BLaER1 (cell line): ENCODE measurements around the gene MRPS22.
A peak's percentile ranks its signal among the peaks of the same experiment; 100 is the strongest.

Experiments used
- H3K27ac ChIP-seq: shearing (Covaris generic); formaldehyde crosslinking; 2 replicates; pipeline ENCODE4 v1.8.1; 2022
- H3K27me3 ChIP-seq: shearing (Covaris generic); formaldehyde crosslinking; 2 replicates; pipeline ENCODE4 v1.8.1; 2022
- H3K36me3 ChIP-seq: shearing (Covaris generic); formaldehyde crosslinking; 2 replicates; pipeline ENCODE4 v1.8.1; 2022
- H3K4me1 ChIP-seq: shearing (Covaris generic); formaldehyde crosslinking; 2 replicates; pipeline ENCODE4 v1.8.1; 2022
- H3K4me2 ChIP-seq: shearing (Covaris generic); formaldehyde crosslinking; 2 replicates; pipeline ENCODE4 v1.8.1; 2022
- H3K4me3 ChIP-seq: shearing (Covaris generic); formaldehyde crosslinking; 2 replicates; pipeline ENCODE4 v1.8.1; 2022
- H3K9ac ChIP-seq: shearing (Covaris generic); formaldehyde crosslinking; 2 replicates; pipeline ENCODE4 v1.8.1; 2022
- H3K9me3 ChIP-seq: shearing (Covaris generic); formaldehyde crosslinking; 2 replicates; pipeline ENCODE4 v1.8.1; 2022
- H4K20me1 ChIP-seq: shearing (Covaris generic); formaldehyde crosslinking; 2 replicates; pipeline ENCODE4 v1.8.1; 2022
- Cebpa-rat ChIP-seq: shearing (Covaris generic); IDR thresholded peaks from 2 replicates; pipeline ENCODE4 v1.8.1; 2022

MRPS22 gene

DNA sequence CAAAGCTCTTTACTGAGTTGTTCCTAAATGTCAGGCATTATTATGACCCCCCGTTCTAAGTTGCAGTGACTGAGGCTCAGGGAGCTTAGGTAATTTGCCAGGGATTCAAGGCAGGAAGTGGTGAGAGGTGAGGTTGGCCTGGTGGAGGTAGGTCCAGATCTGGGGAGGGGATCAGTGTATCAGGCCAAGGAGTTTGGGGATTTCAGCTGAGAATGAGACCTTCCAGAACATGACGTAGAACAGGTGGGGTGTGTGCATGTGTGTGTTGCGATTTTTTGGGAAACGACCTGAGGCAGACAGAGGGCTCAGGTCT, 41.1 kb upstream of the MRPS22 start:
- H3K4me3 ChIP-seq: no peak overlapping the region
- H3K4me1 ChIP-seq: peaks cover 30% of the 10 kb centered on the region
- H3K27me3 ChIP-seq: no peaks in the 10 kb centered on the region
- no peaks in the 10 kb centered on the region for H3K36me3 ChIP-seq
- H3K4me2 ChIP-seq: peak overlapping the region; percentile 41
- H3K9ac ChIP-seq: no peak overlapping the region
- no peak overlapping the region for H3K27ac ChIP-seq
- H3K9me3 ChIP-seq: no peaks in the 10 kb centered on the region
- TF ChIP-seq Cebpa-rat: no peak
- H4K20me1 ChIP-seq: no peaks in the 10 kb centered on the region

DNA sequence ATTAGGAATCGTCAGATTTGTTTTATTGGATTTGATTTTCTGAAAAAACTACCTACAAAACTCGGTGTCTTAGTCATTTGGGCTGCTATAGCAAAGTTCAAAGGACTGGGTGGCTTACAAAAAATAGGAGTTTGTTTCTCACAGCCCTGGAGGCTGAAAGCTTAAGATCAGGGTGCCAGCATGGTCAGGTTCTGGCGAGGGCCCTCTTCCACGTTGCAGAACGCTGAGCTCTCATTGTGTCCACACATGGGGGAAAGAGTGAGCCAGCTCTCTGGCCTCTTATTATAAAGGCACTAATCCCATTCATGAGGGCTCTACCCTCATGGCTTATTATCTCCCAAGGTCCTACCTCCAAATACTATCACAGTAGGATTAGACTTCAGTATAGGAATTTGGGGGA, 40.6 kb upstream of the MRPS22 start:
- peak overlapping the region; percentile 41; the same call in 1 of the 2 replicates for H3K4me2 ChIP-seq

GRCh38 chr3:139304383-139304782, 39.4 kb upstream of the MRPS22 start:
- TF ChIP-seq Cebpa-rat: no peak
- no peaks in the 10 kb centered on the region for H4K20me1 ChIP-seq
- no peak overlapping the region for H3K9ac ChIP-seq
- H3K4me2 ChIP-seq: no peak overlapping the region
- no peak overlapping the region for H3K27ac ChIP-seq
- peaks cover 30% of the 10 kb centered on the region for H3K4me1 ChIP-seq
- no peak overlapping the region for H3K4me3 ChIP-seq
- no peaks in the 10 kb centered on the region for H3K27me3 ChIP-seq
- no peaks in the 10 kb centered on the region for H3K36me3 ChIP-seq
- H3K9me3 ChIP-seq: no peaks in the 10 kb centered on the region

More for the DNA sequence above, 40.6 kb upstream of the MRPS22 start:
- H3K4me1 ChIP-seq: peaks cover 30% of the 10 kb centered on the region
- H3K9ac ChIP-seq: no peak overlapping the region
- H3K27me3 ChIP-seq: no peaks in the 10 kb centered on the region
- H3K27ac ChIP-seq: no peak overlapping the region
- H3K36me3 ChIP-seq: no peaks in the 10 kb centered on the region
- TF ChIP-seq Cebpa-rat: no peak
- no peaks in the 10 kb centered on the region for H3K9me3 ChIP-seq
- H4K20me1 ChIP-seq: no peaks in the 10 kb centered on the region
- H3K4me3 ChIP-seq: no peak overlapping the region

DNA sequence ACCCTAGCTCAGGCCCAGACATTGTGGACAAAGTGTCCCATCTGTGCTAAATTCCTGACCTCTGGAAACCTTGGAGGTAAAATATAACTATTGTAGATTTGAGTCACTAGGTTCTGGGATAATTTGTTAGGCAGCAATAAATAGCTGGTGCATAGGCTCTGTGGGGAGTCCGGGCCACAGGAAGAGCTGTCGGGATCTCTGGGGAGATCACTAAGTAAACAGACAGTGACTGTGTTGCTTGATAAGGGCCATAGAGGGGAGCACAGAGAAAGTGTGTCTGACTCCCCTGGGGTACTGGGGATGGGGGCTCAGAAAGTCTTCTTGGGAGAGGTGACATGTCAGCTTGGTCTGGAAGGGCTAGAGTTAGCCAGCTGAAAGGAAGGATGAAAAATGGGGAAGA, 37.7 kb upstream of the MRPS22 start:
- Histone ChIP-seq H3K4me3 (no peak overlapping the region), H3K9me3 (no peaks in the 10 kb centered on the region), H3K9ac (no peak overlapping the region), H3K4me1 (peaks cover 30% of the 10 kb centered on the region), H3K27ac (no peak overlapping the region), H3K27me3 (no peaks in the 10 kb centered on the region), H3K4me2 (peak overlapping the region; percentile 32), H4K20me1 (no peaks in the 10 kb centered on the region), H3K36me3 (no peaks in the 10 kb centered on the region)
- no peak for TF ChIP-seq Cebpa-rat

DNA sequence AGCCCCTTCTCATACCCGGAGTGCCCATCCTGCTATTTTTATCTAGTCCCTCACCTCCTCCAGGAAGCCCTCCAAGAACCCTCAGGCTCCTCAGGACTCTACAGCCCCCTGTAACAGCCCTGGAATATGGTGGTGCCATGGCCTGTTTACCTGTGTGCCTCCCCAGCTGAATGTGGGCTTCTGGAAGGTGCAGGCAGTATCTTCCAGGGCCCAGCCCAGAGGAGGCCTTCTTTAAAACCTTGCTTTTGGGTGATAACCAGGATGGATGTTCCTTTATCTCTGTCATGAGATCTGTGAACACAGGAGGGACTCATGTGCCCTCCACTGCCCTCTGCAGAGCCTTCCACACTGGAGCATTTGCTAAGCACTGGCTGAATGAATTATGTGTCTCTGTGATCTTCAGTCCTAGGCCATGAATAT, 36.7 kb upstream of the MRPS22 start:
- Histone ChIP-seq H3K9me3 (no peaks in the 10 kb centered on the region), H3K4me3 (no peak overlapping the region), H3K36me3 (no peaks in the 10 kb centered on the region), H3K9ac (no peak overlapping the region), H3K27ac (no peak overlapping the region), H3K27me3 (no peaks in the 10 kb centered on the region), H3K4me2 (0 out of 2 replicates have a peak overlapping the region, but pooled peaks have one; percentile 32), H3K4me1 (peaks cover 27% of the 10 kb centered on the region), H4K20me1 (no peaks in the 10 kb centered on the region)
- no peak for TF ChIP-seq Cebpa-rat

GRCh38 chr3:139307601-139308555, 35.9 kb upstream of the MRPS22 start:
- no peak overlapping the region for H3K9ac ChIP-seq

DNA sequence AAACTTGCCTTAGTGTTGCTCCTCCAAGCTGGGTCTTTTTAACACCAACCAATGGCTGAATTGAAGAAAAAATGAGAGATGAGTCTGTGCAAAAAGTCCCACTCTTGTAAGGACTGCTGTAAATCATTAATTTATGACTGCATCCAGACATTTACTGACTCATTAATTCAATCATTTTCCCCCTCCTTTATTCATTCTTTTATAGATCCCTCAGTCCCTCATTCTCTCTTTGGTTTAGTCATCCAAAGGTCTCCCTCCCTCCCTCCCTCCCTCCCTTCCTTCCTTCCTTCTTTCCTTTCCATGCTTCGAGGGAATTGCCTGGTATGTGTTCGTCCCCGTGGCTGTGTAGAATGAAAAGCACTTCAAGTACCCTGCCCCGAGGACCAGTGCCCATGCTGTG, 35.3 kb upstream of the MRPS22 start:
- H3K27me3 ChIP-seq: no peaks in the 10 kb centered on the region
- TF ChIP-seq Cebpa-rat: no peak
- H3K4me2 ChIP-seq: no peak overlapping the region
- H3K9me3 ChIP-seq: no peaks in the 10 kb centered on the region
- no peak overlapping the region for H3K27ac ChIP-seq
- H3K4me3 ChIP-seq: no peak overlapping the region
- H4K20me1 ChIP-seq: no peaks in the 10 kb centered on the region
- H3K36me3 ChIP-seq: no peaks in the 10 kb centered on the region
- no peak overlapping the region for H3K9ac ChIP-seq
- H3K4me1 ChIP-seq: peaks cover 16% of the 10 kb centered on the region

More at GRCh38 chr3:139307601-139308555, 35.9 kb upstream of the MRPS22 start:
- Histone ChIP-seq H3K4me2 (no peak overlapping the region), H3K36me3 (no peaks in the 10 kb centered on the region), H4K20me1 (no peaks in the 10 kb centered on the region), H3K4me1 (peaks cover 19% of the 10 kb centered on the region), H3K27me3 (no peaks in the 10 kb centered on the region), H3K4me3 (no peak overlapping the region), H3K27ac (no peak overlapping the region), H3K9me3 (no peaks in the 10 kb centered on the region)
- no peak for TF ChIP-seq Cebpa-rat

GRCh38 chr3:139309061-139309591, 34.7 kb upstream of the MRPS22 start:
- H3K9ac ChIP-seq: no peak overlapping the region
- peaks cover 16% of the 10 kb centered on the region for H3K4me1 ChIP-seq

GRCh38 chr3:139309880-139310279, 33.9 kb upstream of the MRPS22 start:
- no peaks in the 10 kb centered on the region for H3K36me3 ChIP-seq
- H3K9ac ChIP-seq: no peak overlapping the region
- H3K27ac ChIP-seq: no peak overlapping the region
- no peak overlapping the region for H3K4me3 ChIP-seq
- H3K9me3 ChIP-seq: no peaks in the 10 kb centered on the region
- H3K4me2 ChIP-seq: no peak overlapping the region
- no peaks in the 10 kb centered on the region for H3K27me3 ChIP-seq
- TF ChIP-seq Cebpa-rat: no peak
- H4K20me1 ChIP-seq: no peaks in the 10 kb centered on the region
- H3K4me1 ChIP-seq: peaks cover 16% of the 10 kb centered on the region

More at GRCh38 chr3:139309061-139309591, 34.7 kb upstream of the MRPS22 start:
- Histone ChIP-seq H3K4me2 (no peak overlapping the region), H3K36me3 (no peaks in the 10 kb centered on the region), H3K27me3 (no peaks in the 10 kb centered on the region), H3K4me3 (no peak overlapping the region), H4K20me1 (no peaks in the 10 kb centered on the region), H3K27ac (no peak overlapping the region), H3K9me3 (no peaks in the 10 kb centered on the region)
- no peak for TF ChIP-seq Cebpa-rat

- H3K27ac ChIP-seq: no peak overlapping the region
- no peaks in the 10 kb centered on the region for H3K9me3 ChIP-seq
- peaks cover 12% of the 10 kb centered on the region for H3K4me1 ChIP-seq
Observed at GRCh38 chr3:139310474-139310933, 33.3 kb upstream of the MRPS22 start.

More at GRCh38 chr3:139310474-139310933, 33.3 kb upstream of the MRPS22 start:
- H3K9ac ChIP-seq: no peak overlapping the region
- no peak for TF ChIP-seq Cebpa-rat
- H3K4me3 ChIP-seq: no peak overlapping the region
- no peak overlapping the region for H3K4me2 ChIP-seq
- no peaks in the 10 kb centered on the region for H4K20me1 ChIP-seq
- no peaks in the 10 kb centered on the region for H3K27me3 ChIP-seq
- H3K36me3 ChIP-seq: no peaks in the 10 kb centered on the region
